ENCODE measurements around the gene HS3ST6. TPM values are rescaled to one million over a fixed set of nuclear protein-coding genes. Genes with fewer than 3 reads are reported as not detected.

The HS3ST6 gene
- total and polyA plus RNA-seq, 10 donors = 0.06 to 0.20 TPM; not detected in 8

- Histone ChIP-seq H3K9me3 (no peaks in the 10 kb centered on the region), H3K4me1 (no peaks in the 10 kb centered on the region), H3K27ac (no peak overlapping the region), H3K36me3 (no peaks in the 10 kb centered on the region), H3K27me3 (replicated peaks in 1 of 7) (peaks cover 0 to 66% (median 26%) of the 10 kb centered on the region in 7 donors), H3K4me3 (no peak overlapping the region)
- intact Hi-C loops (cut with DNase I; ENCODE audit: low total_unique reads) = no loop called here
- WGBS, 5 donors = 77 to 88% (median 82%) methylated on average over 3 to 5 of the region's 5 CpGs
- DNase-seq = no peak
- no peak for TF ChIP-seq POLR2AphosphoS5 (IDR thresholded peaks at IDR 0.05)
- no peak for TF ChIP-seq POLR2A (IDR thresholded peaks at IDR 0.05)
- TF ChIP-seq CTCF (IDR thresholded peaks at IDR 0.05 in 8 of 11, conservative IDR thresholded peaks at IDR 0.05 in 3 of 11) = no peak
Observed at GRCh38 chr16:1906846-1907165, 11.4 kb downstream of the HS3ST6 start.

GRCh38 chr16:1906055-1906845, 12.0 kb downstream of the HS3ST6 start:
- TF ChIP-seq CTCF (IDR thresholded peaks at IDR 0.05 in 8 of 11, conservative IDR thresholded peaks at IDR 0.05 in 3 of 11) (no peak), POLR2A (IDR thresholded peaks at IDR 0.05) (no peak), POLR2AphosphoS5 (IDR thresholded peaks at IDR 0.05) (no peak)
- intact Hi-C loops (cut with DNase I; ENCODE audit: low total_unique reads) = no loop called here
- Histone ChIP-seq H3K4me1 (no peaks in the 10 kb centered on the region), H3K36me3 (no peaks in the 10 kb centered on the region), H3K27me3 (replicated peaks in 1 of 7) (peaks cover 0 to 62% (median 26%) of the 10 kb centered on the region in 7 donors), H3K4me3 (no peak overlapping the region), H3K27ac (no peak overlapping the region), H3K9me3 (no peaks in the 10 kb centered on the region)
- 52 to 65% (median 60%) methylated on average over 29 to 31 of the region's 31 CpGs for WGBS, 5 donors
- DNase-seq = no peak

GRCh38 chr16:1903845-1904840, 14.1 kb downstream of the HS3ST6 start:
- Histone ChIP-seq H3K9me3 (no peaks in the 10 kb centered on the region), H3K27me3 (replicated peaks in 1 of 7) (peaks cover 0 to 61% (median 24%) of the 10 kb centered on the region in 7 donors), H3K27ac (no peak overlapping the region), H3K36me3 (no peaks in the 10 kb centered on the region), H3K4me1 (no peaks in the 10 kb centered on the region), H3K4me3 (no peak overlapping the region)
- 52 to 73% (median 66%) methylated on average over 19 to 22 of the region's 22 CpGs for WGBS, 5 donors
- TF ChIP-seq CTCF (IDR thresholded peaks at IDR 0.05 in 8 of 11, conservative IDR thresholded peaks at IDR 0.05 in 3 of 11) (no peak), POLR2AphosphoS5 (IDR thresholded peaks at IDR 0.05) (no peak), POLR2A (IDR thresholded peaks at IDR 0.05) (no peak)
- intact Hi-C loops (cut with DNase I; ENCODE audit: low total_unique reads) = no loop called here
- no peak for DNase-seq

- TF ChIP-seq CTCF (IDR thresholded peaks at IDR 0.05 in 8 of 11, conservative IDR thresholded peaks at IDR 0.05 in 3 of 11) (no peak), POLR2A (IDR thresholded peaks at IDR 0.05) (no peak), POLR2AphosphoS5 (IDR thresholded peaks at IDR 0.05) (no peak)
- WGBS, 5 donors = 66 to 75% (median 72%) methylated on average over 13 of the region's 13 CpGs
- Histone ChIP-seq H3K4me3 (no peak overlapping the region), H3K27me3 (replicated peaks in 1 of 7) (peaks cover 0 to 61% (median 14%) of the 10 kb centered on the region in 7 donors), H3K36me3 (no peaks in the 10 kb centered on the region), H3K4me1 (no peaks in the 10 kb centered on the region), H3K27ac (no peak overlapping the region), H3K9me3 (no peaks in the 10 kb centered on the region)
- no peak for DNase-seq
- intact Hi-C loops (cut with DNase I; ENCODE audit: low total_unique reads) = no loop called here
Observed at GRCh38 chr16:1903220-1903574, 15.0 kb downstream of the HS3ST6 start.
